Activated B cell treated with CpG ODN at 0.5 μM for 24 hours (primary cell): ENCODE measurements around the gene NXN. TPM values are rescaled to one million over a fixed set of nuclear protein-coding genes. Genes with fewer than 3 reads are reported as not detected.

Experiments
- ATAC-seq: fragments of 200-7000 bp; cut with Tn5 transposase; one replicate; pipeline ENCODE4 v1.10.0; 2021; ENCODE audit warnings: low read depth, mild to moderate bottlenecking, moderate library complexity
- CTCF ChIA-PET: fragments of 350-600 bp; sonication (Branson Sonifier 250); formaldehyde crosslinking; loops from one replicate; lab custom pipeline; 2021; ENCODE audit warnings: antibody characterized with exemption; lab: Charles Lee
- POLR2A ChIA-PET: fragments of 350-600 bp; sonication (Branson Sonifier 250); formaldehyde crosslinking; loops from one replicate; lab custom pipeline; 2021; ENCODE audit warnings: antibody characterized with exemption; lab: Charles Lee
- DNase-seq: peaks from one replicate; pipeline ENCODE4 v3.0.0; 2022
- H3K27ac Mint-ChIP-seq: one replicate; pipeline ENCODE4 v1.8.0; 2020; ENCODE audit warnings: mixed read lengths
- H3K27me3 Mint-ChIP-seq: one replicate; pipeline ENCODE4 v1.8.0; 2021; ENCODE audit warnings: mixed read lengths
- H3K36me3 Mint-ChIP-seq: one replicate; pipeline ENCODE4 v1.8.0; 2021; ENCODE audit warnings: low read depth, mixed read lengths
- H3K4me1 Mint-ChIP-seq: one replicate; pipeline ENCODE4 v1.8.0; 2021; ENCODE audit warnings: mixed read lengths
- H3K4me3 Mint-ChIP-seq: one replicate; pipeline ENCODE4 v1.8.0; 2020; ENCODE audit warnings: mild to moderate bottlenecking, mixed read lengths
- H3K9me3 Mint-ChIP-seq: one replicate; pipeline ENCODE4 v1.8.0; 2020; ENCODE audit warnings: mixed read lengths
- CTCF ChIP-seq: fragments of 200-600 bp; IDR thresholded peaks from one replicate; pipeline ENCODE4 v1.8.0; 2022; ENCODE audit warnings: antibody characterized with exemption, mild to moderate bottlenecking
- intact Hi-C: fragments of 100-400 bp; cut with micrococcal nuclease; formaldehyde crosslinking; loops from one replicate; pipeline ENCODE4 v1.15.1; 2024
- total RNA-seq: library from RNA; stranded (reverse); gene quantifications from 2 replicates; pipeline ENCODE4 v1.2.3, GENCODE V29; 2022

Gene NXN
- total RNA-seq, 1 donor from 2014 or later, result 0.22 TPM

DNA sequence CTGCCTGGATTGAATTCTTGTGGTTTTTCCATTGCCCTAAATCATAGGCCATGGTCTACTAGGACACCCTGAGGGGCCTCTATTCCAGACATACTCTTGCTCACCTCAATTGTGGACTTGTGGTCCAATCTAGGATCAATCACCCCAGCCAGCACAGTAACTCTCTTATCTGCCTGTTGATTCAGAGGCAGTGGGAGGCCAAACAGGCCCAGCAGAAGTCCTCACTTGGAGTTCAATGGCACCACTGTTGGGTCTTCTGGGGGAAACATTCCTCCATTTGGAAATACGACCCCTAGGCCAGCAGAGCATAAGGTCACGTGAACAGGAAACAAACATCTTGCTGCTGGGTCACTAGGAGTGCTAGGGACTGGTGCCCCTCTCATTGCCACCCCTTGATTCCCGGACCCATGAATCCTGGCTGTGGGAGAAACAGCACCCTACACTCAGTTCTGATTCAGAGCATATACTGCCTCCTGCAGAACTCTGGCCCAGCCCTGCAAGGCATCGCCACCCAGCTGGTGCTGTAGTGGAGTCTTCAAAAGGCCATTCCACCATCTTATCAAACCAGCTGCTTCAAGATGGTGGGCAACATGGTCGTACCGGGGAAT is 6.8 kb upstream of the NXN start:
- ChIA-PET CTCF (no interaction called here), POLR2A (no interaction called here)
- H3K27ac Mint-ChIP-seq, result no peak overlapping the region
- H3K27me3 Mint-ChIP-seq, result no peaks in the 10 kb centered on the region
- intact Hi-C loops, result no loop called here
- ATAC-seq (no peak), DNase-seq (no peak)
- H3K4me1 Mint-ChIP-seq, result no peaks in the 10 kb centered on the region
- H3K36me3 Mint-ChIP-seq, result no peaks in the 10 kb centered on the region
- no peak overlapping the region for H3K4me3 Mint-ChIP-seq
- H3K9me3 Mint-ChIP-seq, result no peaks in the 10 kb centered on the region
- no peak for TF ChIP-seq CTCF

DNA sequence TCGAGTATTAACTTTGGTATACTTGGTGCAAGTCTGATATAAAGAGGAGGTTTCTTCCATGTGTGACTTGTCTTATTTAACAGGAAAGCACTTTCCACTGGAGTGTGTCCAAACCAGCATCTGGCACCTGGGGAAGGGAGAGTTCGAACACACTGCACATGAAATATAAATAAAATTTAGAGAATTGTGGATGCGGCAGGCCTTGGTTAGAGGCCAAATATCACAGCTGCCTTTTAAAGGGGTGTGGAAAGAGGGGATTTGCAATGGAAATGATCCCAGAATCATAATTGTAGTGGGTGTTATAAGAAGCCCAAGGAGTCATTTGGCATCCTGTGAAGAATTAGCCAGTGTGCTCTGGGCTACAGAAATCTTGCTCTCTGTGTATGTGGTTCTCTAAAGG is 4.3 kb upstream of the NXN start:
- Mint-ChIP-seq H3K4me3 (no peak overlapping the region), H3K36me3 (no peaks in the 10 kb centered on the region), H3K27me3 (no peaks in the 10 kb centered on the region), H3K27ac (no peak overlapping the region), H3K4me1 (peaks cover 13% of the 10 kb centered on the region), H3K9me3 (no peaks in the 10 kb centered on the region)
- intact Hi-C loops, result no loop called here
- CTCF ChIA-PET, result no interaction called here
- no peak for DNase-seq
- TF ChIP-seq CTCF, result no peak
- no peak for ATAC-seq
- POLR2A ChIA-PET, result no interaction called here

DNA sequence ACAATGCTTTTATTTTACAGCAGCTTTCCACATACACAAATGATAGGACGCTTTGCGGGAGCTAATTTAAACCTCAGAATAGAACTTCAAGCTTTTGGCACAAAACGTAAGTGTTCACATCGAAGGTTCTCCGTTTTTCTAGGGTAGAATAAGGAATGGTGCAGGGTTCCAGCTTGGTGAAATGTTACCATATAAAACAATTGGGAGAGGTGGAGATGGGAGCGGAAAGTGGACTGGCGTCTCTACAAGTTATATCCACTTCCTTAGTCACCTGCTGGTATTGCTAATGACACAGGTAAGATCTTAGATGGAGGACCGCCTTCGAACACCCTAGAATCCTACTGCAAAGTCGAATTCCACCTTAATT is 1.7 kb upstream of the NXN start:
- DNase-seq (no peak), ATAC-seq (no peak)
- TF ChIP-seq CTCF, result no peak
- H3K36me3 Mint-ChIP-seq, result no peaks in the 10 kb centered on the region
- ChIA-PET CTCF (interaction anchor here (0.6 to 2.8 kb wide), 15 partner anchors 15 to 836 kb away, joined by 3 to 29 read pairs (median 4); partner anchors contain the start of genes GLOD4, MRM3 and TIMM22), POLR2A (interaction anchor here (0.7 to 3.5 kb wide), 6 partner anchors 16 to 569 kb away, joined by 3 to 36 read pairs (median 4); partner anchors contain the start of genes GLOD4, MRM3 and TIMM22)
- H3K9me3 Mint-ChIP-seq, result no peaks in the 10 kb centered on the region
- intact Hi-C loops, result loop anchor here (1.0 to 2.0 kb wide), 6 partner anchors 15 to 836 kb away; partner anchors contain the start of gene VPS53
- peak overlapping the region; percentile 56 for H3K27ac Mint-ChIP-seq
- H3K4me3 Mint-ChIP-seq, result peak overlapping the region; percentile 83
- H3K4me1 Mint-ChIP-seq, result peaks cover 19% of the 10 kb centered on the region
- H3K27me3 Mint-ChIP-seq, result peaks cover 17% of the 10 kb centered on the region

DNA sequence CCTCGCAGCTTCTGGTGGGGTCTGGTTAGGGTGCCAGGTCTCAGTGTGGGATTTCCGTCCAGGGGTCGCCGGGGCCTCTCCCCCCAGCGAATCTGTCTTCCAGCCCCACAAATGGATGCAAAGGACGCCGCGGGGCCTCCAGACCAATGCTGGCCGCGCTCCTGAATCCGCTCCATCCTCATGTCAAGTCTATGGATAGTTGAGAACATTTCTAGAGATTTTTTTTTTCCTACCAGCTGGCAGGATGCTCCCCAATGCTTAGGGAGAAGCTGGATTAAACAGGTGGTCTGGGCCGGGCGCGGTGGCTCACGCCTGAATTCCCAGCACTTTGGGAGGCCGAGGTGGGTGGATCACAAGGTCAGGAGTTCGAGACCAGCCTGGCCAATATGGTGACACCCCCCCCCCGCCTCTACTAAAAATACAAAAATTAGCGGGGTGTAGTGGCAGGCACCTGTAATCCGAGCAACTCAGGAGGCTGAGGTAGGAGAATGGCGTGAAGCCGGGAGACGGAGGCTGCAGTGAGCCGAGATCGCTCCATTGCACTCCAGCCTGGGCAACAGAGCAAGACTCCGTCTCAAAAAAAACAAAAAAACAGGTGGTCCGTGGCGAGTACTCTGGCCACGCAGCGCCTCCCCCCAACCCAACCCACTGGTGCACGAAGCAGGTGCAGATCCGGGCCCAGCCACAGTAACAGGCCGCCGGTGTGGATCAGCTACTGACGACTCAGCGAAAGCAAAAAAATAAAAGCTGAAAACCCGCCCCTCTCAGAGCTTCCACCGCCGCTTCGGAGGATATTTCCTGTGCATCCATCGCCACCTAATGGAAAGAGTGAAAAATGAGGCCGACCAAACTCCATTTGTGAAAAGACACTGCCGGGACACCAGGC is 1.1 kb upstream of the NXN start:
- peaks cover 19% of the 10 kb centered on the region for H3K4me1 Mint-ChIP-seq
- ChIA-PET CTCF (interaction anchor here (0.6 to 2.8 kb wide), 15 partner anchors 16 to 836 kb away, joined by 3 to 29 read pairs (median 4); partner anchors contain the start of genes GLOD4, MRM3 and TIMM22), POLR2A (interaction anchor here (0.6 to 3.5 kb wide), 8 partner anchors 16 to 568 kb away, joined by 3 to 36 read pairs (median 4); partner anchors contain the start of genes GLOD4, MRM3 and TIMM22)
- H3K27me3 Mint-ChIP-seq, result peaks cover 20% of the 10 kb centered on the region
- ATAC-seq (peak; percentile 56), DNase-seq (peak; percentile 43)
- intact Hi-C loops, result loop anchor here (1.0 to 2.0 kb wide), 6 partner anchors 16 to 836 kb away; partner anchors contain the start of gene VPS53
- H3K36me3 Mint-ChIP-seq, result no peaks in the 10 kb centered on the region
- H3K27ac Mint-ChIP-seq, result peak overlapping the region; percentile 61
- no peaks in the 10 kb centered on the region for H3K9me3 Mint-ChIP-seq
- no peak for TF ChIP-seq CTCF
- peak overlapping the region; percentile 83 for H3K4me3 Mint-ChIP-seq
